ENCODE results near the gene RDM1. TPM values are rescaled to one million over a fixed set of nuclear protein-coding genes. Genes with fewer than 3 reads are reported as not detected.
"Not testable (repeated sequence)": the region's sequence is repeated elsewhere in the genome, so short reads cannot be mapped to it uniquely, and the experiment has no call there.

RDM1 gene
- total RNA-seq, 1 donor: 0.54 TPM

DNA sequence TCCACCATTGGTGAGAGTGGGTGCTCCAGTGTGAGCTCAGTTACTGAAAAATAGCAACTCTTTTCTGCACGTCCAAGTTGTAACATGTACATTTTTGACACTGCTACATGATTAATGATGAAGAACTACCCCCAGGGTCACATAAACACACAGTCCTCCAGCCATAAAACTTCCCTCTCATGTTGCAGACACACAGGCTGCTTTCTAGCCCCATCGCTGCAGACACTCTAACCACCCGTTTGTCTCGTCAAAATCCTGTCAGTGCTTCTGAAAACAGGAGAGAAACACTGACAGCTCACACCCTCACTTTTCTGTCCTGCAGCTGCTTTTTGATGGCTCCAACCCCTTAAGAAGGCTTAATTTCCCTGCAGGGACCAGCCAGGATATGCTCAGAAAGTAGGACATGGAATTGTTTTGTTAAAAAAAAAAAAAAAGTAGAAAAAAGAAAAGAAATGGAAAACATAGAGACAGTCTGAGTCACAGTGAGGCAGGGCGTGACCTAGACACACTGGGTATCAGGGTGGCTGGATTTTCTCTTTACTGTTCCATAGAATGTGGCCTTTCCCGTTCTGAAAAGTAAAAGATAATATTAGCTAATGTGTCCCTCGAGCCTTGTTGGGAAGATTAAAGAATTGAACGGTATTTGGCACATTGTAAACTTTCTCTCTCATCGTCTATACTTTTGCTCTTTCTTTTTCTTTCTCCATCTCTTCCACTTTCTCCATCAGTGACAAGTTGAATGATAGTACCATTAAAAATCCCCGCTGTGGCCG is 29.7 kb downstream of the RDM1 start:
- no peak for DNase-seq (ENCODE audit: low read depth in 2 of 3, low spot score in 2 of 3)

DNA sequence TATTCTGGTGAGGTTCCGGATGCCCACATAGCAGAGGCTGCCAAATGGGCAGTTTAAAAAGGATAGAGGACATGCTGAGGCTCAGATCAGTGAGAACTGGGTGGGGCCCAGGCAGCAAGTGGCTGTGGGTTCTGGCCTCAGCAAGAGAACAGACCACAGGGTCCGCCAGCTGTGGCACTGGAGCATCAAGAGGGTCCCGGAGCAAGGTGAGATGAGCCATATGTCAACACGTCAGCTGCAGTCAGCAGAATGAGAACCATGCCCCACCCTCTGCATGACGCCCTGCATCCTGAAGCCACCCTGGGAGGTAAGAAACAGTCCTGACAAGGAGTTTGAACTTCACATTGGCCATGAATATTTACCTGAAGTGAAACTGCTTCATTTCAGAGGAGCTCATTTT is 30.3 kb downstream of the RDM1 start:
- no peak for DNase-seq (ENCODE audit: low read depth in 2 of 3, low spot score in 2 of 3)

GRCh38 chr17:35898283-35899070 is 32.1 kb downstream of the RDM1 start:
- DNase-seq (ENCODE audit: low read depth in 2 of 3, low spot score in 2 of 3): peak in 1 of 3 donors; percentile 58

GRCh38 chr17:35897772-35898171 is 32.8 kb downstream of the RDM1 start:
- not testable (repeated sequence) for DNase-seq (ENCODE audit: low read depth in 2 of 3, low spot score in 2 of 3)

DNA sequence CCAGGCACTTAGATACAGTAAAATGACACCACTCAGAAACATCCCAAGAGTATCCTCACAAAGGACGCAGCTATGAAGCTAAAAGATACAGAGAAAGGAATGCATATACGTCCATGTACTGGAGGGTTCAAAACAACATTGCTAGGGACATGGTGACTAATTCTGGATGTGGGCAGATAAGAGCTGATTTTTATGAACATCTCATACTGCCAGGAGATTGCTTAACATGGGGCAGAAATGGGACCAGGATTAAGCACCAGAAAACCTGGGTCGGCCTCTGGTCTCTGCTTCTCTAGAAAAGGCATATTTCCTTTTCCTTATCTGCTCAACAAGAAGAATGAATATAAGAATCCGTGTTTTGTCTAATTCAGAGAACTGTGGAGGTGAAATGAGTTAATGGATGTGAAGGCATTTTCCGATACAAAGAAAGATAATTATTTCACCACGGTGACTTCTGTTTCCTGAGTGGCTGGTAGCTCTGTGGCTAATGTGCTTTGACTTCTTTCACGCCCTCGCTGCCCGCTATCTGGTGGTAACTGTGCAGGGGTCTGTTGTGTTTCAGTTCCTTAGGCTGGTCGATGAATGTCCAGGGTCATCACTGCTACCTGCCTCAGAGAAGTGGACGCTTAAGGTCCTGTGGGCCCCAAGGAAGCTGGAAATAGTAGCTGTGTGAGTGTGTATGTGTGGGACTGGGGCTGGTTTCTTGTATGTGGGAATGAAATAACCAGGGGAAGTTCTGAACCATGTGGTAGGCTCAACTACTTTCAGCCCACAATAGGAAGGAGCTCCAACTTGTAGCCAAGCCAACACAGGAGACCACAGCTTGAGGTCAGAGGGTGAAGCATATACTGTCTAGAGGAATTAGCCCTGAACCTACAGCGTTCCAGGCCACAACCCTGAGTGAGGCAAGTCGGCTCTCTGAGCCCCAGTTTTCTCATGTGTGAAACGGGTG is 34.7 kb downstream of the RDM1 start:
- DNase-seq (ENCODE audit: low read depth in 2 of 3, low spot score in 2 of 3): peak in 2 of 3 donors; percentile 47 to 85

- no peak for DNase-seq (ENCODE audit: low read depth in 2 of 3, low spot score in 2 of 3)
Observed at GRCh38 chr17:35894206-35894605, 36.4 kb downstream of the RDM1 start.

DNA sequence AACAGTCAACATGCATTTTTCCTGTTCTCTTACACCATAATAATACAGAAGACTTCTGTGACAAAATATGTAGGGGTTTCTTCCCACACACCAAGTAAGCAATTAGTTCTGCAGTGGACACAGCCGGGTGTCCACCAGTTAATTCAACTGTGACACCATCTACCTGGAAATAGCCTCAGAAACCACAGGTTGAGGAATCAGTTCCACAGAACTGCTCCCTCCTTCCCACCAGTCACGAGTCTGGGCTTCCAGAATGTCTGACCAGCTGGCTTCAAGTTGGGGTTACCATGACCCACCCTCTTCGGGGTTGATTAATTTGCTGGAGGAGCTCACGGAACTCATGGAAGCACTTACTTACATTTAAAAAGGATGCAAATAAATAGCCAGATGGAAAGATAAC is 36.8 kb downstream of the RDM1 start:
- no peak for DNase-seq (ENCODE audit: low read depth in 2 of 3, low spot score in 2 of 3)

DNA sequence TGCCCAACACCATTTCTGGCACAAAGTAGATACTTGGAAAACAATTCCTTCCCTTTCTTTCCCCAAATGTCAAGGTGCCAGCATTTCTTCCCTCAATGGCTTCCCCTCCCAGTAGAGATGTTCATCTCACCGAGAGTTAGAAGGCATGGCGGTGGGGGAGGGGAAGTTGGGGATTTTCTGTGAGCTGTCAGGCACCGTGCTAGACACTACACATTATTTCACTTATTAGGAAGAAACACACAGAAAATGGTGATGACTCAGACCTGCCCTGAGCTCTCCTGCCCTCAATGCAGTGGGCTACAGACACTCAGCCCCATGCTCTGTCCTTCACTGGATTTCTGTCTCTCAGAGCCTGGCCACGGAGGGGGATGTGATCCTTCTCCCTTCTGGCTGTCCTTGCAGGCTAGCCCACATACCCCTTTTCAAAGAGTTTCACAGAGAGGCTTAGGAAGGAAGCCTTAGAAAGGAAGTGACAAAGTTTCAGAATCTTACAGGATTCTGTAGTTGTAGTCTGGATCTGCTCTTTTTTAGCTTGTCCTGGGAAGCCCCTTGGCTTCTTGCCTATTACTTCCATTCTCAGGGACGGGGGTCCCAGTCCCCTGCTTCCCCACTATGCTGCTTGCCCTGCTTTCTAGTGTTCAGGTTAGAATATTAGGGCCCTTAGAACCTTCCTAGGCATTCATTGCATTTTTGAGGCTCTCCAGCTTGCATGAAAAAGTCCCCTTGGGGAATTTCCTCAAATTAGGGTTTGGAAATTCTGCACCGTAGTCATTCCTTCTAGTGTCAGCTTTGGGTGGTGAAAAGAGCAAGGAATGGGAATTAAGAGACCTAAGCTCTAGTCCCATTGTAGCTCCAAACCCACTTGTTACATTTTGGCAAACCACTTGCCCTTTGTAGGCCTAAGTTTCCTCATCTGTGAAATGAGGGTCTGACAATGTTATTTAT is 38.2 kb downstream of the RDM1 start:
- peak in 1 of 3 donors; percentile 15 for DNase-seq (ENCODE audit: low read depth in 2 of 3, low spot score in 2 of 3)

DNA sequence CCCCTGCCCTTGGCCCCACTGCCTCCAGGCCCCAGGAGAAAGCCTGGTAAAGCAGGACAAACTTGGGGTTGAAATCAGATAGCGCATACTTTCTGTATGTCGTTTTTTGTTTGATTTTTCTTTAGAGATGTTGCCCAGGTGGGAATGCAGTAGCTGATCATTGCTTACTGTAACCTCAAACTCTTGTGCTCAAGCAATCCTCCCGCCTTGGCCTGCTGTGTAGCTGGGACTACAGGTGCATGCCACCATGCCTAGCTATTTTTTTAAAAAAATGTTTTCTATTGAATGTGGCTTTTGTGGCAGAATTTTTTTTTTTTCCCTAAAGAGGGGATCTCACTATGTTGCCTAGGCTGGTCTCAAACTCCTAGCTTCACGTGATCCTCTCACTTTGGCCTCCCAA is 39.3 kb downstream of the RDM1 start:
- DNase-seq (ENCODE audit: low read depth in 2 of 3, low spot score in 2 of 3): no peak

- DNase-seq (ENCODE audit: low read depth in 2 of 3, low spot score in 2 of 3): no peak
Observed at GRCh38 chr17:35890774-35891155, 39.8 kb downstream of the RDM1 start.

DNA sequence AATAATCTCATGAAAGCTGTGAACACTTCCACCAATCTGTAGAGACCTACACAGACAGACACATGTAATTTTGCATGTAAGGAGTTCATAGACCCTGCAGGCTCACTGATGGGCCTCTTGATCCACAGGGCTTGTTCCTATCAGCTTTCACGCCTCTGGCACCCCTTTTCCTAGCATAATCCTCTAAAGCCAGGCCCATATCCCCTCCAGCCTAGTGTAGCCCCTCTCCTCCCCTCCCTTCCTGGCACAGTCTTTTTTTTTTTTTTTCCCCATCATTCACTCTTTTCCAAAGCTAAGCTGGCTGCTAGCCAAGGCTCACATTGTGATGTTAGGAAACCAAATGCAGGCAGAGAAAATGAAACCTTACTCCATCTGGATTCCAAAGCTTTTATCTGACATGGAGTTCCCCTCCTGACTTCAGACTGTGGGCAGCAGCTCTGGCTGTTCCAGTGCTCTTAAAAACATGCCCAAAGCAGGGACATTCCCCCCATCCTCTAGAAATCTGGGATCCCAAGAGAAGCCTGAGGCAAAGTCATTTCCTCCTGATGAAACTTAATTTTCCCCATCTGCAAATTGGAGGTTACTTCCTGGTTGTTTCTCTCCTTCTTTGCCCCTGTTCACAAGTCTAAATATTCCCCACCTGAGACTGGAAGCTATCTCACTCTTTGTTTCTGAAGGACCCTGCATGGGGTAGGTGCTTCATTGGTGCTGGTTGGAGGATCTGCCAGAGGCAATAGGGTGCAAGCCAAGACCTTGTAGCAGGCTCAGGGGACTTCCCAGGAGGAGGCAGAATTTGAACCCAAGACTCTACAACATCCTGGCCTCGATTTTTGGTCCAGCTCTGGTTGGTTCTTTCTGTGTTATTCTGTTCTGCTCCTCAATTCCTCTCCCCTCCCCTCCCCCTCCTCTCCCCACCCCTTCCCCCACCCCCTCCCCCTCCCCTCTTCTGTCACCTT is 40.5 kb downstream of the RDM1 start:
- no peak for DNase-seq (ENCODE audit: low read depth in 2 of 3, low spot score in 2 of 3)

- DNase-seq (ENCODE audit: low read depth in 2 of 3, low spot score in 2 of 3): no peak
Observed at GRCh38 chr17:35889241-35889640, 41.3 kb downstream of the RDM1 start.

- DNase-seq (ENCODE audit: low read depth in 2 of 3, low spot score in 2 of 3): no peak
Observed at GRCh38 chr17:35879773-35880654, 50.6 kb downstream of the RDM1 start, which contains the start of gene CCL5. TSS of gene CCL5 (minus strand) at chr17:35880360.

DNA sequence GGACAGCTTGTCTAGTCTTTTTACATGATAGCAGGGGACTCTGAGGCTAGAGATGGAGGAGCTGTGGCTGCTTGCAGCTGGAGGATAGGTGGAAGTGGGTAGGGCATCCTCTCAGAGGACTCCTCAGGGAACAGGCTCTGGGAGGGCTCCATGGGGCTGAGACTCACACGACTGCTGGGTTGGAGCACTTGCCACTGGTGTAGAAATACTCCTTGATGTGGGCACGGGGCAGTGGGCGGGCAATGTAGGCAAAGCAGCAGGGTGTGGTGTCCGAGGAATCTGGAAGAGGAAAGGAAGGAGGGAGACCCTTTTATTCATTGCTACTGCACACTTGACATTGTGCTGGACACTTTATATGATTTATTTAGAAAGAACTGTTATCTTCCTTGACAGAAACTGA is 52.2 kb downstream of the RDM1 start:
- no peak for DNase-seq (ENCODE audit: low read depth in 2 of 3, low spot score in 2 of 3)

- DNase-seq (ENCODE audit: low read depth in 2 of 3, low spot score in 2 of 3): no peak
Observed at GRCh38 chr17:35877345-35878029, 53.1 kb downstream of the RDM1 start.

DNA sequence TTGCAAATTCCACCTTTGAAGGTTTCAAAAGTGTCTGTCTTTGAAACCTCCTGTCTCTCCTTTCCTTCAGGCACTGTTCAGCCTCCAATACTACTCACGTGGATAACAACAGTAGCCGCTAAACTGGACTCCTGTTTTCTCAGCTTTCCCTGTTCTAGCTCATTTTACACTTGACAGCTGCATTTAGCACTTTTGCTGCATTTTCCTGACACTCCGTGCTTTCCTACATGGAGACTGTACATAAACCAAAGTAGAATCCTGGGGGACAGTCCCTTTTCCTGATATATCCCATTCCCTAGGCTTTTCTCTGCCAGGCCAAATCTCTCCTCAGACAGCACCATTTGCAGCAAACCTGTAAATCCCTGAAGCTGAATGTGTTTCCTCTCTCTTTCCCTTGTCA is 54.0 kb downstream of the RDM1 start:
- no peak for DNase-seq (ENCODE audit: low read depth in 2 of 3, low spot score in 2 of 3)

GRCh38 chr17:35875800-35876139 is 54.8 kb downstream of the RDM1 start:
- DNase-seq (ENCODE audit: low read depth in 2 of 3, low spot score in 2 of 3): no peak

Data from hematopoietic multipotent progenitor cell (in vitro differentiated cells).